Loucy (cell line): ENCODE measurements around the gene TCN1.

Source experiments
- H2AFZ ChIP-seq: fragments of 200-600 bp; sonication (generic); 2 replicates; pipeline ENCODE4 v1.6.0; 2016; ENCODE audit warnings: antibody characterized with exemption, mild to moderate bottlenecking, low read length, moderate library complexity
- H3F3A ChIP-seq: fragments of 200-600 bp; 2 replicates; pipeline ENCODE4 v1.6.0; 2016; ENCODE audit warnings: antibody characterized with exemption, low read depth, mild to moderate bottlenecking
- H3K27me3 ChIP-seq: fragments of 200-600 bp; sonication (generic); 2 replicates; pipeline ENCODE4 v1.6.1; 2014; ENCODE audit warnings: low read length, mild to moderate bottlenecking; ENCODE audit not compliant: insufficient read depth, poor library complexity, severe bottlenecking
- H3K36me3 ChIP-seq: fragments of 200-600 bp; sonication (generic); 2 replicates; pipeline ENCODE4 v1.6.1; 2016; ENCODE audit warnings: low read length; ENCODE audit not compliant: insufficient read depth
- H3K4me1 ChIP-seq: fragments of 200-600 bp; sonication (generic); 2 replicates; pipeline ENCODE4 v1.5.1; 2014; ENCODE audit warnings: low read length, mild to moderate bottlenecking; ENCODE audit not compliant: insufficient read depth, poor library complexity, severe bottlenecking
- H3K4me2 ChIP-seq: fragments of 200-600 bp; sonication (generic); 2 replicates; pipeline ENCODE4 v1.6.0; 2014; ENCODE audit warnings: antibody characterized with exemption, low read length, low read depth, mild to moderate bottlenecking; ENCODE audit not compliant: poor library complexity, severe bottlenecking
- H3K4me3 ChIP-seq: fragments of 200-600 bp; sonication (generic); 2 replicates; pipeline ENCODE4 v1.5.1; 2014; ENCODE audit warnings: low read length, mild to moderate bottlenecking, mixed read lengths; ENCODE audit not compliant: poor library complexity, severe bottlenecking
- H3K79me2 ChIP-seq: fragments of 200-600 bp; sonication (generic); 2 replicates; pipeline ENCODE4 v1.6.1; 2014; ENCODE audit warnings: low read length; ENCODE audit not compliant: insufficient read depth
- H3K9ac ChIP-seq: fragments of 200-600 bp; sonication (generic); 2 replicates; pipeline ENCODE4 v1.6.0; 2014; ENCODE audit warnings: mild to moderate bottlenecking, low read depth, low read length, moderate library complexity; ENCODE audit not compliant: poor library complexity, severe bottlenecking
- H3K9me2 ChIP-seq: fragments of 200-600 bp; sonication (generic); replicated peaks from 2 replicates; pipeline ENCODE4 v1.6.1; 2016; ENCODE audit warnings: low read depth, low read length, mixed read lengths
- H3K9me3 ChIP-seq: fragments of 200-600 bp; sonication (generic); 2 replicates; pipeline ENCODE4 v1.6.1; 2014; ENCODE audit warnings: mild to moderate bottlenecking, antibody characterized with exemption, low read length, low read depth; ENCODE audit not compliant: insufficient read depth
- H4K20me1 ChIP-seq: fragments of 200-600 bp; sonication (generic); 2 replicates; pipeline ENCODE4 v1.6.0; 2014; ENCODE audit warnings: antibody characterized with exemption, low read length, mild to moderate bottlenecking; ENCODE audit not compliant: insufficient read depth, poor library complexity, severe bottlenecking
- EZH2phosphoT487 ChIP-seq: fragments of 200-600 bp; IDR thresholded peaks from 2 replicates; pipeline ENCODE4 v1.6.1; 2018; ENCODE audit warnings: antibody characterized with exemption, mild to moderate bottlenecking, moderate library complexity, borderline replicate concordance
- TF ChIP-seq, protein P1 (sequence below): fragments of 200-600 bp; sonication (generic); conservative IDR thresholded peaks from 2 replicates; pipeline ENCODE4 v1.5.1; 2014; ENCODE audit warnings: mild to moderate bottlenecking, antibody characterized with exemption, low read length

TCN1 gene

DNA sequence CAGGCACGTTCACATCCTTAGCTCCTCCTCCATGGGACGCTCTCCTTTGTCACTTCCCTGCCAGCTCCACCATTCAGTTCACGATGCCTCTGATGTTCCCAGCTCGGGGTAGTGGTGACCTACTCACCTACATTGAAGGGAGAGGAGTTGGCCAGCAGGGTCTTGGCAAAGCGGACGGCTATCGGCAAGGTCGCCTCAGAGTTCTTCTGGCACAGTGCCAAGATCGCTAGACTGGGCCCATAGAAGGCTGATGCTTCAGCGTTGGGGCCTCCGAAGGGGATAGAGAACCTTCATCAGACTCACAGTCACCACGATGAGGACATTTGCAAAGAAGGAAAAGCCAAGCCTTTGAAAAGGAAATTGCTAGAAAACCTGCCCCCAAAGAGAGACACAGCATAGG, 24.0 kb downstream of the TCN1 start:
- no peaks in the 10 kb centered on the region for H3K36me3 ChIP-seq
- no peaks in the 10 kb centered on the region for H3K79me2 ChIP-seq
- no peaks in the 10 kb centered on the region for H3K9me3 ChIP-seq
- TF ChIP-seq, protein P1, sequence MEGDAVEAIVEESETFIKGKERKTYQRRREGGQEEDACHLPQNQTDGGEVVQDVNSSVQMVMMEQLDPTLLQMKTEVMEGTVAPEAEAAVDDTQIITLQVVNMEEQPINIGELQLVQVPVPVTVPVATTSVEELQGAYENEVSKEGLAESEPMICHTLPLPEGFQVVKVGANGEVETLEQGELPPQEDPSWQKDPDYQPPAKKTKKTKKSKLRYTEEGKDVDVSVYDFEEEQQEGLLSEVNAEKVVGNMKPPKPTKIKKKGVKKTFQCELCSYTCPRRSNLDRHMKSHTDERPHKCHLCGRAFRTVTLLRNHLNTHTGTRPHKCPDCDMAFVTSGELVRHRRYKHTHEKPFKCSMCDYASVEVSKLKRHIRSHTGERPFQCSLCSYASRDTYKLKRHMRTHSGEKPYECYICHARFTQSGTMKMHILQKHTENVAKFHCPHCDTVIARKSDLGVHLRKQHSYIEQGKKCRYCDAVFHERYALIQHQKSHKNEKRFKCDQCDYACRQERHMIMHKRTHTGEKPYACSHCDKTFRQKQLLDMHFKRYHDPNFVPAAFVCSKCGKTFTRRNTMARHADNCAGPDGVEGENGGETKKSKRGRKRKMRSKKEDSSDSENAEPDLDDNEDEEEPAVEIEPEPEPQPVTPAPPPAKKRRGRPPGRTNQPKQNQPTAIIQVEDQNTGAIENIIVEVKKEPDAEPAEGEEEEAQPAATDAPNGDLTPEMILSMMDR, result no peak
- TF ChIP-seq EZH2phosphoT487, result no peak
- no peak overlapping the region for H3K4me2 ChIP-seq
- H3K9me2 ChIP-seq, result no peaks in the 10 kb centered on the region
- H3K27me3 ChIP-seq, result no peaks in the 10 kb centered on the region
- H2AFZ ChIP-seq, result no peak overlapping the region
- no peaks in the 10 kb centered on the region for H3K4me1 ChIP-seq
- no peak overlapping the region for H3K9ac ChIP-seq
- H3K4me3 ChIP-seq, result no peak overlapping the region
- no peaks in the 10 kb centered on the region for H3F3A ChIP-seq
- no peaks in the 10 kb centered on the region for H4K20me1 ChIP-seq

DNA sequence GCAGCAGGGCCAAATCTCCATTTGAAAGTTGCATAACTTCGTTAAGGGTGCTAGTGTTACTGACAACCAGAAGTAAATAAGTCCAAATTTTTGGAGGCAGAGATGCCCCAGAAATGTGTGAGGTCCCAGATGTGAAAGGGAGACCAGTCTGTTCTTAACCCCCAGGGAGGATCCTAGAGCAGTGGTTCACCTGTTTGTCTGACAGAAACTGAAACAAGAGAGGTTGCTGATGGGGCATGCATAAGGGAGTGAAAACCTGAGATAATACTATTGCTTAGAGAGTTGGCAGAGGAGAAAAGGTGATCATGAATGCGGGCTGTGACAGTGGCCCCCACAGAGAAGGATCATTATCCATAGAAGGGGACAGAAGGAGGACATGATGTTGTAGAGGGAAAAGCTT, 24.8 kb downstream of the TCN1 start:
- TF ChIP-seq, protein P1, result no peak
- H3K4me3 ChIP-seq, result no peak overlapping the region
- no peak overlapping the region for H3K4me2 ChIP-seq
- no peaks in the 10 kb centered on the region for H3K9me2 ChIP-seq
- no peaks in the 10 kb centered on the region for H4K20me1 ChIP-seq
- no peaks in the 10 kb centered on the region for H3K79me2 ChIP-seq
- H3K27me3 ChIP-seq, result no peaks in the 10 kb centered on the region
- no peaks in the 10 kb centered on the region for H3K36me3 ChIP-seq
- no peaks in the 10 kb centered on the region for H3K4me1 ChIP-seq
- H3K9ac ChIP-seq, result no peak overlapping the region
- H3K9me3 ChIP-seq, result no peaks in the 10 kb centered on the region
- no peak overlapping the region for H2AFZ ChIP-seq
- no peaks in the 10 kb centered on the region for H3F3A ChIP-seq

DNA sequence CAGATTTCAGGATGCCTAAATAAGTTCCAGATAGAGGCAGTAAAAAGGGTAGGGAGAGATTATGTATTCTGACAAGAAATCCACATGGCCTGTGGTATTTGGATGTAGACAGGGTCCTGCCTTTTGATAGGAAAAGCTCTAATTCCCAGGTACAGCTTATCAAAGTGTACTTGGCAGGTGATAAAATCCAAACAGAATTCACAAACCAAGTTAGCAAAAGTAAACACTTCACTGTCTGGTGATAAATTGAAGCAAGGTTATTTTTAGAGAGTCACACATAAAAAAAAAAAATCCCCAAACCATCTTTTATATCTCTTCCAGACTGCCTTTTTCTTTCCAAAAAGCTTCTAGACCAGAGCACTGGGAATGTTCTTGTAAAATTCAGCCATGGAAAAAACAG, 26.7 kb downstream of the TCN1 start:
- H3K27me3 ChIP-seq, result no peaks in the 10 kb centered on the region

More for the DNA sequence above, 26.7 kb downstream of the TCN1 start:
- H3K79me2 ChIP-seq, result no peaks in the 10 kb centered on the region
- no peak overlapping the region for H3K4me3 ChIP-seq
- H2AFZ ChIP-seq, result no peak overlapping the region
- no peaks in the 10 kb centered on the region for H4K20me1 ChIP-seq
- no peaks in the 10 kb centered on the region for H3K9me2 ChIP-seq
- TF ChIP-seq, protein P1, result no peak
- no peak for TF ChIP-seq EZH2phosphoT487
- H3F3A ChIP-seq, result no peaks in the 10 kb centered on the region
- H3K9me3 ChIP-seq, result no peaks in the 10 kb centered on the region
- no peak overlapping the region for H3K9ac ChIP-seq
- H3K36me3 ChIP-seq, result no peaks in the 10 kb centered on the region
- H3K4me2 ChIP-seq, result no peak overlapping the region
- H3K4me1 ChIP-seq, result no peaks in the 10 kb centered on the region
